ENCODE results near the gene CLTA. TPM values are rescaled to one million over a fixed set of nuclear protein-coding genes. Genes with fewer than 3 reads are reported as not detected.
"Not testable (repeated sequence)": the region's sequence is repeated elsewhere in the genome, so short reads cannot be mapped to it uniquely, and the experiment has no call there.

The CLTA gene
- total RNA-seq, 2 donors from 2014 or later = 77.0 to 127 TPM

DNA sequence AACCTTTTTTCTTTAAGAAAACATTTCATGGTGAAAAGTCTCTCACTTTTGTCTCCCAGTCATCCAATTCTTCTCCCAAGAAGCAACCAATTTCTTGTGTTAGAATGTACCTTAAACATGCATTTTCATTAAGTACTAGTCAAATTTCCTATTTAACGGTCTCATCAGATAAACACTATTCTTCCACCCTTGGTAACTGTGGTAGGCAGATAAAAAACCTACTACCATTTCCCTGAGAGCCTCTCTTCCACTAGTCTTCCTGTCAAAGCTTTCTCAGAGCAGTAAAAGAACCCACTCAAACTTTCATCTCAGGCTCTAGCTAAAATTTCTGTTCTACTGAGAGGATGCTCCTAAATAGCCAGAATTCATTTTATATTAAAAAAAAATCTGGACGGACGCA, 56.6 kb downstream of the CLTA start:
- DNase-seq (ENCODE audit: low spot score in 2 of 2) (no peak), ATAC-seq (no peak)
- peaks cover 0 to 8% of the 10 kb centered on the region in 2 donors for H3K36me3 Mint-ChIP-seq
- no peak overlapping the region for H3K27ac Mint-ChIP-seq
- no peaks in the 10 kb centered on the region for H3K9me3 Mint-ChIP-seq

DNA sequence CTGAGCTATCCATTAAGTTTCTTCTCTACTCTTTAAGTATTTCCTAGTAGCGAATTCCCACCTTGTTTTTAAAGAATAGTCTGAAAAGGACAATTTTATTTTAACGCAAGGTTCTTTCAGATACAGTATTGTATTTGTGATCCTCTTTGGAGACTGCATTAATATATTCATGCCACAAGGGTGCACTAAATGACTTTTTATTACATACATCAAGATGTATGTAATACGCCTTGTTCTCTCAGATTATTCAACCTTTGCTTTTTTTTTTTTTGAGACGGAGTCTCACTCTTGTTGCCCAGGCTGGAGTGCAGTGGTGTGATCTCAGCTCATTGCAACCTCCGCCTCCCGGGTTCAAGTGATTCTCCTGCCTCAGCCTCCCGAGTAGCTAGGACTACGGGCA, 57.3 kb downstream of the CLTA start:
- not testable (repeated sequence) for DNase-seq (ENCODE audit: low spot score in 2 of 2); H3K36me3 Mint-ChIP-seq; H3K9me3 Mint-ChIP-seq; H3K27ac Mint-ChIP-seq
- peak; percentile 51 to 76 for ATAC-seq

DNA sequence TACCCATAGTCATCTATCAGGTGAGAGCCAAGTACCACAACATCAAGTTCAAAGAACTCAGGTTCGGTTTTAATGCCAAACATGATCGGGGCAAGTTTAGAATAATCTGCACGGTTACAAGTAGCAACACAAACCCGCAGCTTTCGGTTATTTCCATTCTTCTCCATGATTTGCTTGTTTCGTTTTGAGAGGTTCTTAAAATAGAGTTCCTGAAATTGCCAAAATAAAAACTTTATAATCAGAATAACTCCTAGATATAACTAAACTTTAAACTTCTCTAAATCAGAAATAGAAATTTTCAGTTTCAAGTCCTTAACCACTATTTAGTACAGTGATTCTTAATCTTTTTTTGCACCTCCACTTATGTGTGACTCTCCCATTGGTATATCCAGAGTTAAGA, 58.5 kb downstream of the CLTA start:
- peaks cover 0 to 8% of the 10 kb centered on the region in 2 donors for H3K36me3 Mint-ChIP-seq
- no peak overlapping the region for H3K27ac Mint-ChIP-seq
- ATAC-seq = no peak
- no peak for DNase-seq (ENCODE audit: low spot score in 2 of 2)
- H3K9me3 Mint-ChIP-seq = no peaks in the 10 kb centered on the region

DNA sequence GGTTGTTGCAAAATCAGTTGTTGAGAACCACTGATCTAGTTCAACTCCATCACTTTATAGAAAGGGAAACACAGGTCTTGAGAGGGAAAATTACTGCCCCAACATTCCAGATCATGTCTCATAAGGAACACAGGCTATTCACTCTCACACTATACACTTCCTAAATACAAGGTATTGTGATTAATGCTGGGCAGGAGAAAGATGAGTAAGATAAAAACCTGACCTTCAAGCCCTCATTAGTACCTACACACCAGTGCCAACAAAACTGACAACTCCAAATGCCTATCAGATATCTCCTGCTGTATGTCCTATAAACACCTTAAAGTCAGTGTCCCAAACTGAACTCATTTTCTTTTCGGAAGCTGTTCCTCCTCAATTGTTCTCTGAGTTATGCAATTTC, 59.4 kb downstream of the CLTA start:
- DNase-seq (ENCODE audit: low spot score in 2 of 2) = no peak
- peaks cover 0 to 8% of the 10 kb centered on the region in 2 donors for H3K36me3 Mint-ChIP-seq
- ATAC-seq = peak in 1 of 2 donors; percentile 34
- H3K9me3 Mint-ChIP-seq = no peaks in the 10 kb centered on the region
- H3K27ac Mint-ChIP-seq = peak overlapping the region in 1 of 2 donors; percentile 7

DNA sequence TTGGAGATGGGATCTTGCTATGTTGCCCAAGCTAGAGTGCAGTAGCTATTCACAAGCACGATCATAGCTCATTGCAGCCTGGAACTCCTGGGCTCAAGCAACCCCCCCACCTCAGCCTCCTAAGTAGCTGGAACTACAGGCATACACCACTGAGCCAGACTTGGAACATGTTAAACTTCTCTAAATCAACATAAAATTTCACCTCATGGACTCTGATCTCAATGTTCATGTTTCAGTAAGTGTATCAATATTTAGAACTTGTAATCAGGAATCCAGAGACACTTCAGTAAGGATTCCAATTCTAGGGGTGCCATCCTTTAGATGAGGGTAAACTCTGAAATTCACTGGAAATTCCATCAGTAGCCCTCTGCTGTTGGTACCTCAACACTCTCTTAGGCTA, 60.7 kb downstream of the CLTA start:
- Mint-ChIP-seq H3K27ac (peak overlapping the region in 1 of 2 donors; percentile 7), H3K9me3 (no peaks in the 10 kb centered on the region), H3K36me3 (no peaks in the 10 kb centered on the region)
- DNase-seq (ENCODE audit: low spot score in 2 of 2) (no peak), ATAC-seq (no peak)

DNA sequence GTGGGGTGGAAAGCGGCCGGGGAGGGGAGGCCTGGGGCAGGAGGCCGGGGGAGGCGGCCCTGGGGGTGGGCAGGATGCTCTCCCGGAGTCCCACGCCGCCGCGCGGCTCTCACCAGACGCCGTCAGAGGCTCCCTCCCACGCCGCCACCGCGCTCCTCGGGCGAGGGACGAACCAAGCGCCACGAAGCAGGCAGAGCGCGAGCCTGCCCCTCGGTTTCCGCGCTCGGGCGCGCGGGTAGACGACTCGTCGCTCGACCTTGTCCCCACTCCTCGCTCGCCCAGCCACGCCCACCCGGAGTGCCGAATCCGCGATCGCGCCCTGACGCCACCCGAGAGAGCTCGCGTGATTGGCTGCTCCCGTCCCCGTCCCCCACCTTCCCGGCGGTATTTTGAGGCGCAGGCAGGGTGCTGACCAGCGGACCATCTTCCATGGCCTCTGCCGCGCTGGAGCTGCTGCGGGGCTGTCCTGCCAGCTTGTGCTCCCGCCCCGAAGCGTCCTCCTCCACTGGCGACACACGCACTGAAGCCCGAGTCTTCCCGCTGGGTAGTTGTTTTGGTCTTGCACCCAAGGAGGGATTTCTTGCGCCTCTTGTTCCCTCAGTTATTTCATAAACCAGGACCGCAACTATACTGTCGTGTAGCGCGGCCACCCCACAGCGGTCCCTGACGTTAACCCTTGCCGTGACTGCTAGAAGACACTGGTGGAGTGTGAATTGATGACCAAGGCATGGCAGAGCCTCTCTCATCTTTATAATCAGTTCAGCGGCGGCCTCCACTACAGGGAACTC, 67.7 kb downstream of the CLTA start, which contains the start of gene GNE:
GNE (minus strand) TSS at position 241 of the 788 bp plus-strand sequence. CDS start 9,093 bp downstream, outside the sequence.
- no peaks in the 10 kb centered on the region for H3K9me3 Mint-ChIP-seq
- ATAC-seq (peak; percentile 87 to 88), DNase-seq (ENCODE audit: low spot score in 2 of 2) (peak; percentile 91 to 98)
- peaks cover 0 to 5% of the 10 kb centered on the region in 2 donors for H3K36me3 Mint-ChIP-seq
- peak within 1 kb of the TSS; percentile 87 to 92 for H3K27ac Mint-ChIP-seq

DNA sequence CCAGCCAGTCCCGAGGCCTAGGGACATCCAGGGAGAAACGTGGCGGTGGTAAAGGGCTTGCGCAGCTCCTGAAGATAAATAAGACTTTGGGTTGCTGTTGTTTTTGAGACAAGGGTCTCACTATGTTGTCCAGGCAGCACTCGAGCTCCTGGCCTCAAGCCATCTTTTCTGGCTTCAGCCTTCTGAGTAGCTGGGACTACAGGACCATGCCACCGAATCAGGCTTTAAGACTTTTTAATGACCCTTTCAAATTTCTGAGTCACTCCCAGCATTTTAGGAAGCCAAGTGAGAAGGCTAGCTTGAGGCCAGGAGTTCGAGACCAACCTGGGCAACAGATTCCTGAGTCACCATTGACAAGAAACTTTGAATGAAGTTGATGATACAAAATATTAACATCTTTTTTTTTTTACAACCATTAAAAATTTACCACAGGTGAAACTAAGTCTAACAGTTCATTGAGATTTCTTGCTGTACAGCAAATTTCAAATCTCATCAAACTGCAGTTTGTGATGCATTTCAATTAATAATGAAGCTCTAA, 68.3 kb downstream of the CLTA start:
- no peak for DNase-seq (ENCODE audit: low spot score in 2 of 2)
- Mint-ChIP-seq H3K27ac (peak overlapping the region in 1 of 2 donors; percentile 87), H3K9me3 (no peaks in the 10 kb centered on the region), H3K36me3 (peaks cover 0 to 5% of the 10 kb centered on the region in 2 donors)
- no peak for ATAC-seq

Other genes starting within 250 kb of the CLTA start
- not detected for gene OR2S2, start 232.8 kb upstream of the CLTA start, total RNA-seq
- gene RECK, start 154.0 kb upstream of the CLTA start, total RNA-seq = 1 to 10 TPM; 7.0 to 7.6 TPM
- 10 to 100 TPM in 1 of 2 donors, 1 to 10 TPM in 1; 4.0 to 17.0 TPM for gene GLIPR2, start 54.2 kb upstream of the CLTA start, total RNA-seq
- gene CCIN, start 21.5 kb upstream of the CLTA start, total RNA-seq = not detected
- gene GNE, start 67.5 kb downstream of the CLTA start, total RNA-seq = 10 to 100 TPM; 10.0 to 18.4 TPM
- gene RNF38, start 209.3 kb downstream of the CLTA start, total RNA-seq = 10 to 100 TPM; 31.6 to 35.8 TPM